Endothelial cell of umbilical vein (primary cell): ENCODE data around the gene PABPN1. TPM values are rescaled to one million over a fixed set of nuclear protein-coding genes. Genes with fewer than 3 reads are reported as not detected.

ENCODE experiments used
- BruUV-seq: library from RNA; stranded (reverse); fragments of 400-500 nt; replicated peaks from 2 replicates; lab custom pipeline; 2021; lab: Mats Ljungman, UMichigan
- CTCF ChIA-PET: fragments of 300-600, 350-600 bp; sonication (Branson Sonifier 250); formaldehyde crosslinking; loops from one replicate; lab custom pipeline; 2021; ENCODE audit warnings: antibody characterized with exemption, inconsistent platforms; lab: Charles Lee
- POLR2A ChIA-PET: fragments of 300-600, 350-600 bp; sonication (Branson Sonifier 250); formaldehyde crosslinking; loops from one replicate; lab custom pipeline; 2021; ENCODE audit warnings: antibody characterized with exemption, inconsistent platforms; lab: Charles Lee
- DNase-seq: peaks from one replicate; pipeline ENCODE4 v3.0.0-alpha.2; 2011; ENCODE audit warnings: low read depth, low spot score
- FAIRE-seq: peaks from 2 replicates; lab custom pipeline; 2011; peaks lifted over from hg19 to GRCh38; lab: Jason Lieb, UNC
- H2AFZ ChIP-seq: 2 replicates; pipeline ENCODE4 v1.6.0; 2012; ENCODE audit warnings: low read depth, low read length, control low read depth, inconsistent platforms
- H3K27ac ChIP-seq: 2 replicates; pipeline ENCODE4 v1.5.1; 2011; ENCODE audit warnings: low read depth, mild to moderate bottlenecking, control low read depth, low read length, moderate library complexity; ENCODE audit not compliant: insufficient read depth
- H3K27me3 ChIP-seq, 2 experiments: 2 replicates each; pipeline versions ENCODE4 v1.6.0 to v1.6.1; 2011; ENCODE audit warnings: low read length in 2 of 2, mixed read lengths in 1 of 2; ENCODE audit not compliant: control insufficient read depth in 2 of 2, insufficient read depth in 2 of 2
- H3K36me3 ChIP-seq, 2 experiments: 2 replicates in 1 of 2; 3 replicates in 1 of 2; pipeline ENCODE4 v1.5.1; 2011; ENCODE audit warnings: low read length in 2 of 2, mild to moderate bottlenecking in 1 of 2, moderate library complexity in 1 of 2; ENCODE audit not compliant: control insufficient read depth in 2 of 2, insufficient read depth in 2 of 2; ENCODE audit errors: extremely low read depth in 1 of 2
- H3K4me1 ChIP-seq: 3 replicates; pipeline ENCODE4 v1.5.1; 2011; ENCODE audit warnings: mild to moderate bottlenecking, low read length; ENCODE audit not compliant: control insufficient read depth, insufficient read depth; ENCODE audit errors: extremely low read depth
- H3K4me2 ChIP-seq: 2 replicates; pipeline ENCODE4 v1.6.1; 2011; ENCODE audit warnings: low read length, control low read depth, mixed read lengths; ENCODE audit not compliant: insufficient read depth
- H3K4me3 ChIP-seq, 3 experiments: fragments of 200-600 bp in 1 of 3; sonication (generic), shearing (Covaris generic) in 1 of 3; replicated peaks in 1 of 3; 2 replicates each; pipeline ENCODE4 v1.5.1; 2011 to 2016; ENCODE audit warnings: control low read depth in 3 of 3, low read length in 3 of 3, mild to moderate bottlenecking in 2 of 3, inconsistent platforms in 1 of 3, low read depth in 1 of 3, moderate library complexity in 1 of 3; ENCODE audit not compliant: insufficient read depth in 1 of 3
- H3K79me2 ChIP-seq: 2 replicates; pipeline ENCODE4 v1.6.0; 2012; ENCODE audit warnings: low read length, inconsistent platforms; ENCODE audit not compliant: control insufficient read depth, insufficient read depth
- H3K9ac ChIP-seq: replicated peaks from 2 replicates; pipeline ENCODE3; 2011; ENCODE audit warnings: low read length, control low read depth; ENCODE audit not compliant: insufficient read depth; ENCODE audit errors: extremely low read depth
- H3K9me1 ChIP-seq: replicated peaks from 3 replicates; pipeline ENCODE4 v1.6.0; 2011; ENCODE audit warnings: mild to moderate bottlenecking, low read length; ENCODE audit not compliant: control insufficient read depth, insufficient read depth; ENCODE audit errors: extremely low read depth
- H3K9me3 ChIP-seq: replicated peaks from 2 replicates; pipeline ENCODE4 v1.5.1; 2012; ENCODE audit warnings: low read length, inconsistent platforms; ENCODE audit not compliant: control insufficient read depth, insufficient read depth
- H4K20me1 ChIP-seq: replicated peaks from 2 replicates; pipeline ENCODE3; 2011; ENCODE audit warnings: mild to moderate bottlenecking, low read length; ENCODE audit not compliant: control insufficient read depth, insufficient read depth; ENCODE audit errors: extremely low read depth
- CTCF ChIP-seq, 2 donors: IDR thresholded peaks; 1 replicate in 1 of 2; 2 replicates in 1 of 2; pipeline ENCODE4 v1.5.1; 2011; ENCODE audit warnings: low read length in 2 of 2, mild to moderate bottlenecking in 2 of 2, moderate library complexity in 2 of 2, control low read depth in 1 of 2, inconsistent platforms in 1 of 2, low read depth in 1 of 2; ENCODE audit not compliant: insufficient read depth in 1 of 2; ENCODE audit errors: extremely low read depth in 1 of 2
- EZH2 ChIP-seq: IDR thresholded peaks from 2 replicates; pipeline ENCODE4 v1.6.1; 2012; ENCODE audit warnings: borderline replicate concordance, low read depth, mild to moderate bottlenecking, moderate library complexity, low read length, inconsistent platforms; ENCODE audit not compliant: severe bottlenecking
- FOS ChIP-seq: IDR thresholded peaks from 2 replicates; pipeline ENCODE4 v1.6.1; 2011; ENCODE audit warnings: mild to moderate bottlenecking, low read length, moderate library complexity, borderline replicate concordance; ENCODE audit not compliant: insufficient read depth
- GATA2 ChIP-seq: IDR thresholded peaks from 2 replicates; pipeline ENCODE4 v1.7.0; 2011; ENCODE audit warnings: low read depth, mild to moderate bottlenecking, moderate library complexity, mixed read lengths, low read length; ENCODE audit not compliant: insufficient read length, insufficient read depth
- JUN ChIP-seq: IDR thresholded peaks from 2 replicates; pipeline ENCODE4 v1.6.1; 2011; ENCODE audit warnings: borderline replicate concordance, low read depth; ENCODE audit not compliant: insufficient read length, insufficient read depth
- MAX ChIP-seq: IDR thresholded peaks from 2 replicates; pipeline ENCODE4 v1.6.1; 2011; ENCODE audit not compliant: insufficient read depth, insufficient read length
- MYC ChIP-seq: IDR thresholded peaks from one replicate; pipeline ENCODE4 v1.6.1; 2011; ENCODE audit warnings: mild to moderate bottlenecking, low read depth, low read length
- POLR2A ChIP-seq: IDR thresholded peaks from 2 replicates; pipeline ENCODE4 v1.6.1; 2012; ENCODE audit warnings: low read depth, mild to moderate bottlenecking, control low read depth, low read length
- POLR2AphosphoS5 ChIP-seq: IDR thresholded peaks from 2 replicates; pipeline ENCODE4 v1.6.1; 2012; ENCODE audit warnings: low read depth, mild to moderate bottlenecking, control low read depth, low read length, moderate library complexity; ENCODE audit not compliant: insufficient read depth
- dilution Hi-C: fragments of 300-500 bp; cut with MboI; formaldehyde crosslinking; loops from one replicate; pipeline ENCODE4 v1.15.0; 2019; ENCODE audit warnings: low sequenced_read_pairs; ENCODE audit not compliant: extremely low pct_ligation_motif_present
- intact Hi-C: fragments of 100-400 bp; cut with micrococcal nuclease; formaldehyde crosslinking; loops from one replicate; pipeline ENCODE4 v1.10.0; 2022
- polyA plus RNA-seq, 4 experiments: library from polyadenylated mRNA; depleted of rRNA in 3 of 4; stranded (reverse) in 3 of 4; unstranded in 1 of 4; fragments of >200 nt; gene quantifications; 2 replicates each; pipeline versions ENCODE4 v1.2.1 to v1.2.3, GENCODE V29; 2011 to 2012; ENCODE audit warnings: missing spikeins in 1 of 4
- total RNA-seq: library from RNA; stranded (reverse); gene quantifications from 2 replicates; pipeline ENCODE4 v1.2.3, GENCODE V29; 2021

The PABPN1 gene
- total and polyA plus RNA-seq, 2 donors (not counting 3 experiments of a cell fraction or from before 2014, with no cell fraction given) = 231 TPM

GRCh38 chr14:23327947-23328744 lies 6.9 kb downstream of the PABPN1 start:
- Histone ChIP-seq H3K9me1 (no peaks in the 10 kb centered on the region), H3K9ac (no peak overlapping the region), H3K4me1 (peaks cover 4% of the 10 kb centered on the region), H3K27me3 (no peaks in the 10 kb centered on the region), H3K79me2 (peaks cover 9% of the 10 kb centered on the region), H2AFZ (no peak overlapping the region), H3K36me3 (peaks cover 6 to 15% of the 10 kb centered on the region in 2 experiments), H3K4me3 (no peak overlapping the region), H3K4me2 (no peak overlapping the region), H3K27ac (no peak overlapping the region), H4K20me1 (no peaks in the 10 kb centered on the region), H3K9me3 (no peaks in the 10 kb centered on the region)
- no TSS peak for BruUV-seq
- intact Hi-C loops = loop anchor here (1.0 to 2.0 kb wide), 4 partner anchors 52 to 234 kb away; no protein-coding TSS in a partner anchor
- FAIRE-seq = peak; percentile 87
- ChIA-PET CTCF (interaction anchor here (1.0 to 5.0 kb wide), 5 partner anchors 10 to 53 kb away, joined by 4 to 48 read pairs (median 9); no protein-coding TSS in a partner anchor), POLR2A (no interaction called here)
- dilution Hi-C loops = no loop called here
- peak; percentile 70 for DNase-seq
- TF ChIP-seq CTCF (IDR thresholded peaks at IDR 0.05; ENCODE audit: extremely low read depth in 1 of 2, insufficient read depth in 1 of 2, low read depth in 1 of 2, low read length in 2 of 2) (peak; percentile 74 to 81), FOS (no peak), POLR2A (peak; percentile 19), JUN (no peak), MYC (no peak), POLR2AphosphoS5 (no peak), GATA2 (no peak), EZH2 (no peak), MAX (no peak)
